Activated T-cell treated with anti-CD3 and anti-CD28 coated beads, Interleukin-2, amount 50 U/mL, for 4 hours (primary cell): ENCODE data around the gene EIF2S2. TPM values are rescaled to one million over a fixed set of nuclear protein-coding genes. Genes with fewer than 3 reads are reported as not detected.

Experiments
- ATAC-seq, 2 donors: fragments of 200-7000 bp; cut with Tn5 transposase; one replicate each; pipeline ENCODE4 v1.10.0; 2021
- DNase-seq: peaks from one replicate; pipeline ENCODE4 v3.0.0-alpha.2; 2020
- H3K27me3 Mint-ChIP-seq: one replicate; pipeline ENCODE4 v1.8.0; 2021; ENCODE audit warnings: low read depth, mixed read lengths
- H3K36me3 Mint-ChIP-seq: one replicate; pipeline ENCODE4 v1.8.0; 2022; ENCODE audit warnings: mixed read lengths; ENCODE audit not compliant: insufficient read depth
- H3K4me1 Mint-ChIP-seq: one replicate; pipeline ENCODE4 v1.8.0; 2021; ENCODE audit warnings: low read depth, mixed read lengths
- H3K4me3 Mint-ChIP-seq: one replicate; pipeline ENCODE4 v1.8.0; 2021; ENCODE audit warnings: mild to moderate bottlenecking, moderate library complexity, mixed read lengths
- H3K9me3 Mint-ChIP-seq: one replicate; pipeline ENCODE4 v1.8.0; 2021; ENCODE audit warnings: mixed read lengths
- total RNA-seq, 3 donors: library from RNA; stranded (reverse); gene quantifications; one replicate each; pipeline ENCODE4 v1.2.1, GENCODE V29; 2021

Gene EIF2S2
- total RNA-seq, 3 donors from 2014 or later = 128 to 132 (median 130) TPM

- no peak for ATAC-seq
- Mint-ChIP-seq H3K36me3 (peaks cover 12% of the 10 kb centered on the region), H3K4me3 (no peak overlapping the region), H3K9me3 (no peaks in the 10 kb centered on the region), H3K4me1 (peaks cover 27% of the 10 kb centered on the region), H3K27me3 (no peaks in the 10 kb centered on the region)
- DNase-seq = no peak
These were observed 42.0 kb downstream of the EIF2S2 start for GRCh38 chr20:34070079-34070439.

GRCh38 chr20:34069341-34070078 lies 42.5 kb downstream of the EIF2S2 start:
- Mint-ChIP-seq H3K9me3 (no peaks in the 10 kb centered on the region), H3K4me1 (peaks cover 27% of the 10 kb centered on the region), H3K4me3 (no peak overlapping the region), H3K36me3 (peaks cover 12% of the 10 kb centered on the region), H3K27me3 (no peaks in the 10 kb centered on the region)
- DNase-seq (peak; percentile 41), ATAC-seq (peak; percentile 81)

- H3K4me1 Mint-ChIP-seq = peaks cover 32% of the 10 kb centered on the region
- H3K4me3 Mint-ChIP-seq = no peak overlapping the region
- peaks cover 9% of the 10 kb centered on the region for H3K36me3 Mint-ChIP-seq
- ATAC-seq = no peak
- H3K27me3 Mint-ChIP-seq = no peaks in the 10 kb centered on the region
- no peak for DNase-seq
- H3K9me3 Mint-ChIP-seq = no peaks in the 10 kb centered on the region
These were observed 44.0 kb downstream of the EIF2S2 start for GRCh38 chr20:34068001-34068400.

GRCh38 chr20:34066476-34067090 lies 45.5 kb downstream of the EIF2S2 start:
- peaks cover 8% of the 10 kb centered on the region for H3K36me3 Mint-ChIP-seq
- DNase-seq = no peak
- H3K9me3 Mint-ChIP-seq = no peaks in the 10 kb centered on the region
- no peaks in the 10 kb centered on the region for H3K27me3 Mint-ChIP-seq
- H3K4me3 Mint-ChIP-seq = no peak overlapping the region
- no peak for ATAC-seq
- H3K4me1 Mint-ChIP-seq = peaks cover 44% of the 10 kb centered on the region

GRCh38 chr20:34065260-34065659 lies 46.8 kb downstream of the EIF2S2 start:
- Mint-ChIP-seq H3K4me3 (no peak overlapping the region), H3K27me3 (no peaks in the 10 kb centered on the region), H3K4me1 (peaks cover 55% of the 10 kb centered on the region), H3K9me3 (no peaks in the 10 kb centered on the region), H3K36me3 (peaks cover 6% of the 10 kb centered on the region)
- DNase-seq = no peak
- no peak for ATAC-seq

- ATAC-seq = no peak
- Mint-ChIP-seq H3K36me3 (peaks cover 6% of the 10 kb centered on the region), H3K27me3 (no peaks in the 10 kb centered on the region), H3K9me3 (no peaks in the 10 kb centered on the region), H3K4me3 (no peak overlapping the region), H3K4me1 (peaks cover 56% of the 10 kb centered on the region)
- DNase-seq = no peak
These were observed 47.8 kb downstream of the EIF2S2 start for GRCh38 chr20:34064286-34064685.

GRCh38 chr20:34062570-34063482 lies 49.2 kb downstream of the EIF2S2 start:
- Mint-ChIP-seq H3K27me3 (no peaks in the 10 kb centered on the region), H3K9me3 (no peaks in the 10 kb centered on the region), H3K36me3 (peaks cover 6% of the 10 kb centered on the region), H3K4me1 (peaks cover 57% of the 10 kb centered on the region), H3K4me3 (no peak overlapping the region)
- DNase-seq = no peak
- peak; percentile 26 to 47 for ATAC-seq

- H3K27me3 Mint-ChIP-seq = no peaks in the 10 kb centered on the region
- H3K9me3 Mint-ChIP-seq = no peaks in the 10 kb centered on the region
- no peak overlapping the region for H3K4me3 Mint-ChIP-seq
- DNase-seq (no peak), ATAC-seq (no peak)
- peaks cover 6% of the 10 kb centered on the region for H3K36me3 Mint-ChIP-seq
- H3K4me1 Mint-ChIP-seq = peaks cover 60% of the 10 kb centered on the region
These were observed 50.3 kb downstream of the EIF2S2 start for GRCh38 chr20:34061695-34062094.

- ATAC-seq (no peak), DNase-seq (no peak)
- no peak overlapping the region for H3K4me3 Mint-ChIP-seq
- H3K4me1 Mint-ChIP-seq = peaks cover 67% of the 10 kb centered on the region
- peaks cover 8% of the 10 kb centered on the region for H3K36me3 Mint-ChIP-seq
- H3K27me3 Mint-ChIP-seq = no peaks in the 10 kb centered on the region
- no peaks in the 10 kb centered on the region for H3K9me3 Mint-ChIP-seq
These were observed 51.1 kb downstream of the EIF2S2 start for GRCh38 chr20:34060970-34061369.

- Mint-ChIP-seq H3K36me3 (peaks cover 4% of the 10 kb centered on the region), H3K27me3 (no peaks in the 10 kb centered on the region), H3K4me3 (no peak overlapping the region), H3K9me3 (no peaks in the 10 kb centered on the region), H3K4me1 (peaks cover 78% of the 10 kb centered on the region)
- peak; percentile 56 to 61 for ATAC-seq
- DNase-seq = no peak
These were observed 53.2 kb downstream of the EIF2S2 start for GRCh38 chr20:34058831-34059230.

- Mint-ChIP-seq H3K9me3 (no peaks in the 10 kb centered on the region), H3K4me3 (no peak overlapping the region), H3K4me1 (peaks cover 78% of the 10 kb centered on the region), H3K27me3 (no peaks in the 10 kb centered on the region), H3K36me3 (peaks cover 2% of the 10 kb centered on the region)
- no peak for ATAC-seq
- DNase-seq = no peak
These were observed 56.8 kb downstream of the EIF2S2 start for GRCh38 chr20:34055290-34055689.

GRCh38 chr20:34052414-34052813 lies 59.6 kb downstream of the EIF2S2 start:
- DNase-seq (no peak), ATAC-seq (no peak)
- Mint-ChIP-seq H3K9me3 (no peaks in the 10 kb centered on the region), H3K4me1 (peaks cover 77% of the 10 kb centered on the region), H3K36me3 (peaks cover 2% of the 10 kb centered on the region), H3K4me3 (no peak overlapping the region), H3K27me3 (no peaks in the 10 kb centered on the region)

GRCh38 chr20:34049897-34050695 lies 61.9 kb downstream of the EIF2S2 start:
- Mint-ChIP-seq H3K9me3 (no peaks in the 10 kb centered on the region), H3K4me1 (peaks cover 78% of the 10 kb centered on the region), H3K4me3 (no peak overlapping the region), H3K27me3 (no peaks in the 10 kb centered on the region), H3K36me3 (no peaks in the 10 kb centered on the region)
- DNase-seq = no peak
- ATAC-seq = no peak

GRCh38 chr20:34049389-34049788 lies 62.7 kb downstream of the EIF2S2 start:
- H3K4me1 Mint-ChIP-seq = peaks cover 76% of the 10 kb centered on the region
- ATAC-seq = no peak

More at GRCh38 chr20:34049389-34049788, 62.7 kb downstream of the EIF2S2 start:
- no peak overlapping the region for H3K4me3 Mint-ChIP-seq
- no peaks in the 10 kb centered on the region for H3K27me3 Mint-ChIP-seq
- DNase-seq = no peak
- no peaks in the 10 kb centered on the region for H3K36me3 Mint-ChIP-seq
- H3K9me3 Mint-ChIP-seq = no peaks in the 10 kb centered on the region
